Stomach (tissue), 9 donors: Measurements from ENCODE around the gene PIM1. TPM values are rescaled to one million over a fixed set of nuclear protein-coding genes. Genes with fewer than 3 reads are reported as not detected.
A peak's percentile ranks its signal among the peaks of the same experiment; 100 is the strongest.

Experiments
- DNase-seq, 2 donors: peaks; one replicate each; pipeline versions ENCODE4 v3.0.0 to v3.0.0-alpha.2; 2013 to 2019
- H3K27ac ChIP-seq, 5 donors: fragments of 200-600 bp in 4 of 5; sonication (generic) in 4 of 5; one replicate each; pipeline ENCODE4 v1.5.1; 2013 to 2019; ENCODE audit warnings: mild to moderate bottlenecking in 1 of 5, moderate library complexity in 1 of 5
- H3K27me3 ChIP-seq, 3 donors: fragments of 200-600 bp; sonication (generic); one replicate each; pipeline ENCODE4 v1.5.1; 2017 to 2019; ENCODE audit warnings: mixed run types in 1 of 3
- H3K36me3 ChIP-seq, 4 donors: fragments of 200-600 bp; sonication (generic); 1 replicate in 3 of 4; 2 replicates in 1 of 4; pipeline ENCODE4 v1.5.1; 2016 to 2019
- H3K4me1 ChIP-seq, 4 donors: fragments of 200-600 bp; sonication (generic); one replicate each; pipeline ENCODE4 v1.5.1; 2016 to 2019
- H3K4me3 ChIP-seq, 4 donors: fragments of 200-600 bp; sonication (generic) in 3 of 4; one replicate each; pipeline ENCODE4 v1.5.1; 2016 to 2019; ENCODE audit warnings: mild to moderate bottlenecking in 1 of 4
- H3K9me3 ChIP-seq, 4 donors: fragments of 200-600 bp; sonication (generic); one replicate each; pipeline ENCODE4 v1.5.1; 2016 to 2019
- EP300 ChIP-seq: sonication (generic); formaldehyde crosslinking; IDR thresholded peaks from one replicate; pipeline ENCODE4 v1.6.1; 2017; ENCODE audit warnings: antibody characterized with exemption
- POLR2A ChIP-seq, 4 donors: fragments of 450-650 bp; IDR thresholded peaks; one replicate each; pipeline ENCODE4 v1.6.1; 2016; ENCODE audit warnings: antibody characterized with exemption in 4 of 4, control low read depth in 2 of 4, mild to moderate bottlenecking in 1 of 4, moderate library complexity in 1 of 4
- POLR2AphosphoS5 ChIP-seq, 3 donors: sonication (generic); formaldehyde crosslinking; IDR thresholded peaks; one replicate each; pipeline ENCODE4 v1.6.1; 2016; ENCODE audit warnings: antibody characterized with exemption in 3 of 3
- WGBS, 5 donors: extraction: QIAGEN DNeasy Blood & Tissue Kit in 3 of 5; methylation state at CpG; one replicate each; pipeline versions ENCODE4 v1.1.5 to v1.1.7; 2013 to 2018; 5-methylcytosine and 5-hydroxymethylcytosine counted together
- intact Hi-C: fragments of 100-400 bp; cut with DNase I; formaldehyde crosslinking; loops from one replicate; pipeline ENCODE4 v1.15.1; 2023; ENCODE audit warnings: low total_unique reads
- polyA plus RNA-seq, 3 donors: library from polyadenylated mRNA; stranded (reverse); fragments of 200-250 nt; gene quantifications; one replicate each; pipeline ENCODE4 v1.2.3, GENCODE V29; 2013
- total RNA-seq, 5 donors: library from RNA; depleted of rRNA; stranded (reverse); fragments of >200 nt; gene quantifications; one replicate each; pipeline versions ENCODE4 v1.1.0 to v1.2.3, GENCODE V29; 2014 to 2016
- TF ChIP-seq, protein P1 (sequence below), 7 experiments: fragments of 450-650 bp in 4 of 7; fragments of 200-600 bp in 3 of 7; sonication (generic) in 3 of 7; IDR thresholded peaks; one replicate each; pipeline ENCODE4 v1.5.1; 2016 to 2019; ENCODE audit warnings: antibody characterized with exemption in 7 of 7, control low read depth in 2 of 7, mild to moderate bottlenecking in 1 of 7
- donor health status: healthy with polysubstance abuse.
- donor health status: Bipolar disorder and iron deficiency.
- donor health status: healthy.

PIM1 gene
- total and polyA plus RNA-seq, 8 donors: 9.8 to 59.1 (median 22.6) TPM

DNA sequence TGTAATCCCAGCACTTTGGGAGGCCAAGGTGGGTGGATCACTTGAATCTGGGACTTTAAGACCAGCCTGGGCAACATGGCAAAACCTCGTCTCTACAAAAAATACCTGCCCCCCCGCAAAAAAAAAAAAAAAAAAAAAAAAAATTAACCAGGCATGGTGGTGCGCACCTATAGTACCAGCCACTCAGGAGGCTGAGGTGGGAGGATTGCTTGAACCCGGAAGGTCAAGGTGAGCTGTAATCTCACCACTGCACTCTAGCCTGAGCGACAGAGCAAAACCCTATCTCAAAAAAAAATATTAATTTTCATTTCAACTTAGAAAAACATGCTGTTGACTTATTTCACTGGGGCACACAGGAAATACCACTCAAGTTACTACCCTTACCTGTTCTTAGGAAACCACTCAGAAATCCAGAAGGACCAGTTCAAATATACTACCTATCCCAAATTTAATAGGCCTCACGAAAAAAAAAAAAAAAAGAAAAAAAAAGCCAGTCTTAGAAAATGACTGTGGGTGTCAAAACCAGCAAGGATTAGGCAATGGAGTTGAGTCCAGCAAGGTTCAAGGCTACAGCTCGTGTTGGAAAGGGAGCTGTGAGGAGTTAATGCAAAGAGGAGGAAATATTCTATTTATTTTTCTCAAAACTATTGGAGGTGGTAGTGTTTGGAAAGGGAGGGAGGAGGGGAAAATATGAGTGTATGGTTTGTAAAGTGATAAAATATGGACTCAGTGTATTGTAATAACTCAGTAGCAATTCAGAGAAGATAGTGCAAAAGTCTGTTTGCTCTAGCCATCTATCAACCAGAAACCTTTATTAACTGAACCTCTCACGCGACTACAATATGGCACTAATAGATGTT is 33.9 kb upstream of the PIM1 start:
- DNase-seq: peak in 1 of 2 donors; percentile 66
- H3K4me3 ChIP-seq: no peak overlapping the region
- H3K4me1 ChIP-seq: peaks cover 39 to 67% (median 58%) of the 10 kb centered on the region in 4 donors
- H3K36me3 ChIP-seq: no peaks in the 10 kb centered on the region
- H3K27ac ChIP-seq: peak overlapping the region; percentile 59 to 92 (median 90)
- intact Hi-C loops: no loop called here
- WGBS, 5 donors: 48 to 65% (median 57%) methylated on average over 8 to 9 of the region's 9 CpGs
- TF ChIP-seq POLR2AphosphoS5 (IDR thresholded peaks at IDR 0.05) (peak in 2 of 3 donors; percentile 35 to 57), POLR2A (IDR thresholded peaks at IDR 0.05) (no peak)
- H3K9me3 ChIP-seq: no peaks in the 10 kb centered on the region
- H3K27me3 ChIP-seq: no peaks in the 10 kb centered on the region

DNA sequence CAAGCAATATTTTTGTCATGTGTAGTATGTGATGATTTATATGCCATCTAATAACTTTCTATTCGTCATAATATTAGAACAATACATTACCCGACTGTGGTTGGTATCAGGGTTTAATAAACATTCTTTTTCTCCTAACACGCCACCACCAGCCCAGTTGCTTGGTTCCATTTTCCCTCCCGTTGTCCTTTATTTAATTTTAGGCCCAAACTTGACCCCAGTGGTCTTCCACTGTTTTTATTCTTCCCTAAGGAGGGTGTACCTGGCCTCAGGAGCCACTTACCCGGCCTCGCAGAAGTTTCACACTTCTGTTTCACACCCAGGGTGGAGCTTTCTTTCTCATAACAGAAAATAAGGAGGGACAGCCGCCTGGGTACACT is 33.1 kb upstream of the PIM1 start:
- TF ChIP-seq POLR2AphosphoS5 (IDR thresholded peaks at IDR 0.05) (no peak), EP300 (no peak), POLR2A (IDR thresholded peaks at IDR 0.05) (no peak)
- TF ChIP-seq, protein P1, sequence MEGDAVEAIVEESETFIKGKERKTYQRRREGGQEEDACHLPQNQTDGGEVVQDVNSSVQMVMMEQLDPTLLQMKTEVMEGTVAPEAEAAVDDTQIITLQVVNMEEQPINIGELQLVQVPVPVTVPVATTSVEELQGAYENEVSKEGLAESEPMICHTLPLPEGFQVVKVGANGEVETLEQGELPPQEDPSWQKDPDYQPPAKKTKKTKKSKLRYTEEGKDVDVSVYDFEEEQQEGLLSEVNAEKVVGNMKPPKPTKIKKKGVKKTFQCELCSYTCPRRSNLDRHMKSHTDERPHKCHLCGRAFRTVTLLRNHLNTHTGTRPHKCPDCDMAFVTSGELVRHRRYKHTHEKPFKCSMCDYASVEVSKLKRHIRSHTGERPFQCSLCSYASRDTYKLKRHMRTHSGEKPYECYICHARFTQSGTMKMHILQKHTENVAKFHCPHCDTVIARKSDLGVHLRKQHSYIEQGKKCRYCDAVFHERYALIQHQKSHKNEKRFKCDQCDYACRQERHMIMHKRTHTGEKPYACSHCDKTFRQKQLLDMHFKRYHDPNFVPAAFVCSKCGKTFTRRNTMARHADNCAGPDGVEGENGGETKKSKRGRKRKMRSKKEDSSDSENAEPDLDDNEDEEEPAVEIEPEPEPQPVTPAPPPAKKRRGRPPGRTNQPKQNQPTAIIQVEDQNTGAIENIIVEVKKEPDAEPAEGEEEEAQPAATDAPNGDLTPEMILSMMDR (IDR thresholded peaks at IDR 0.05): no peak
- Histone ChIP-seq H3K36me3 (no peaks in the 10 kb centered on the region), H3K27ac (peak overlapping the region; percentile 74 to 92 (median 90)), H3K27me3 (no peaks in the 10 kb centered on the region), H3K9me3 (no peaks in the 10 kb centered on the region), H3K4me3 (no peak overlapping the region), H3K4me1 (peaks cover 32 to 67% (median 52%) of the 10 kb centered on the region in 4 donors)
- no peak for DNase-seq
- intact Hi-C loops: no loop called here
- 43 to 68% (median 48%) methylated on average over 7 of the region's 7 CpGs for whole genome bisulfite sequencing, 5 donors

DNA sequence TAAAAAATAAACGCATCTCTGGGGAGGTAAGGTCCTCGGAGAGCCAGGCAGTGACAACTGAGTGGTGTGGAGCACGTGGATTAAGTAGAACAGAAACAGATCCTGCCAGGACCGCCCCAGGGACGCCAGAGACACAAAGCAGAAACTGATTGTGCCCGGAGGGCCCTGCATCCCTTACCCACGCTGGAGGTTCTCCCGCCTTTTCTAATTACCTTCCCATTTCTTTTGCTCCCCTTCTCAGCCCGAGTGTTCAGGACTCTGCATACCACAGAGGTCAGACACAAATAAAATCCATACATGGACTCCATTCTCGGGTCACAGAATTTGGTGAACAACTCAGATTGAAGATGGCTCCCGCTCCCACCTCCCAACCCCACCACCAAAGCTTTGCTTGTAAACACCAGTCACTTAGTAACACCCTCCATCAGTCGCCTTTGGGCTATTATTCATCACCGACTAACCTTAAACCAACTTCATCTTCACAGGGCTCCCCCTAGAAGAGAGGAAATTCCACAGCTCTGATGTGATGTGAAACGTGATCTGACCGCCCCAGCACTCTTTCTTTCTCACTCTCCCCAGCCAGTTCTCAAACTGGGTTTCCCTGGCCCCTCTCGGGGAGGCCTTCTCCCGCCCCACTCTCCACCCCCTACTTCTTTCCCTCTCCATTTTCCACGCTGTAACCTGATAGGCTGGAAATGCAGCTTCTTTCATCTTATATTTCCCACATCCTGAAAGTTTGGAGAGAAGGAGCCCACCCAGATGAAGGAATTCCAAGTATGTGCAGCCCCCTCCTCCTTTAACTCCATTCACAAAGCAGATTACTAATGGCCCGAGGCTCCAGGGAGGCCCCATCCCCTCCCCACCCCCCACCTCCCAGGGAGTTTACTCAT is 32.5 kb upstream of the PIM1 start:
- Histone ChIP-seq H3K27me3 (no peaks in the 10 kb centered on the region), H3K27ac (peak overlapping the region; percentile 74 to 92 (median 90)), H3K9me3 (no peaks in the 10 kb centered on the region), H3K4me1 (peaks cover 30 to 65% (median 48%) of the 10 kb centered on the region in 4 donors), H3K36me3 (no peaks in the 10 kb centered on the region), H3K4me3 (no peak overlapping the region)
- intact Hi-C loops: no loop called here
- DNase-seq: peak in 1 of 2 donors; percentile 90
- TF ChIP-seq, protein P1 (IDR thresholded peaks at IDR 0.05): no peak
- TF ChIP-seq POLR2AphosphoS5 (IDR thresholded peaks at IDR 0.05): peak in 2 of 3 donors; percentile 15 to 32
- WGBS, 5 donors: 44 to 53% (median 52%) methylated on average over 19 of the region's 19 CpGs

DNA sequence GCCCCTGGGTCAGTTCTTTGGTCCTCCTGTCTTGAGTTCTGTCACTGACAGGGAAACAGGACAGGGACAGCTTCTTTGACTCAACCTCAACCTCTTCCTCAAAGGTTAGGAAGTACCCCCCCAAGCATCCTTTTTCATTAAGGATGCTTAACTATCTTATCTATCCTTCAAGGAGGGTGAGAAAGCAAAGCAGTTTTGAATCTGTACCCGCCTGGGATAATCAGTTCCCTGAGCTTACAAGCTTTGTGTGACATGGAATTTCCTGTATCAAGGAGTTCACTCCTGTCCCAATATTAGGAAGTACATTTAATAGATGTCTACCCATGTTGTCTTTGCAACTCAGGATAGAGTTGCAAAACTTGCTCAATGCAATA is 31.1 kb upstream of the PIM1 start:
- Histone ChIP-seq H3K27ac (peak overlapping the region in 2 of 5 donors; percentile 90 to 92), H3K36me3 (no peaks in the 10 kb centered on the region), H3K9me3 (no peaks in the 10 kb centered on the region), H3K4me3 (no peak overlapping the region), H3K27me3 (no peaks in the 10 kb centered on the region), H3K4me1 (peaks cover 26 to 62% (median 44%) of the 10 kb centered on the region in 4 donors)
- WGBS, 5 donors: 67 to 89% (median 83%) methylated on average over 1 of the region's 1 CpG
- DNase-seq: no peak
- intact Hi-C loops: no loop called here
- TF ChIP-seq POLR2A (IDR thresholded peaks at IDR 0.05): no peak
- no peak for TF ChIP-seq POLR2AphosphoS5 (IDR thresholded peaks at IDR 0.05)
- TF ChIP-seq, protein P1 (IDR thresholded peaks at IDR 0.05): no peak
- no peak for TF ChIP-seq EP300
